ENCODE data around the gene PSMB3. TPM values are rescaled to one million over a fixed set of nuclear protein-coding genes. Genes with fewer than 3 reads are reported as not detected.

Gene PSMB3
- total and polyA plus RNA-seq, 9 of the 15 experiments (the other 6 are each of a cell fraction or from before 2014, with no cell fraction given) = 460 to 2,775 (median 574) TPM

DNA sequence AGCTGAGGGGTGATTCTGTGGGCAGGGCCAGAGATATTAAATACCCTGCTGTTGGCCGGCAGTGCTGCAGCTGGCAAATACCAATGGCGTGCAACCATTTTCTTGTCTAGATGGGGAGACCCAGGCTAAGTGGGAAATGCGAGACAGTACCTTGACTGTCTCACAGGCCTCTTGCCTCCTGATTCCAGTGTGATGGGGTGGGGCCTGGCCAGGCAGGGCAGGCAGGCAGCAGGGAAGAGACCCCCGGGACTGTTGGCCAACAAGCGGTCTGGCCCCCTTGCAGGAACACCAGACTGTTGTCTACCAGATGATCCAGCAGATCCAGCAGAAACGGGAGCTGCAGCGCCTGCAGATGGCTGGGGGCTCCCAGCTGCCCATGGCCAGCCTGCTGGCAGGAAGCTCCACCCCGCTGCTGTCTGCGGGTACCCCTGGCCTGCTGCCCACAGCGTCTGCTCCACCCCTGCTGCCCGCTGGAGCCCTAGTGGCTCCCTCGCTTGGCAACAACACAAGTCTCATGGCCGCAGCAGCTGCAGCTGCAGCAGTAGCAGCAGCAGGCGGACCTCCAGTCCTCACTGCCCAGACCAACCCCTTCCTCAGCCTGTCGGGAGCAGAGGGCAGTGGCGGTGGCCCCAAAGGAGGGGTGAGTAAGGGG, 28.1 kb upstream of the PSMB3 start:
- Histone ChIP-seq H3K4me3 (no peak overlapping the region), H3K4me1 (replicated peaks in 1 of 2; ENCODE audit: control insufficient read depth in 2 of 2, insufficient read depth in 2 of 2, low read length in 2 of 2) (peaks cover 32 to 57% of the 10 kb centered on the region in 2 experiments), H3K4me2 (ENCODE audit: insufficient read depth, low read length) (no peak overlapping the region), H3K27me3 (ENCODE audit: control insufficient read depth in 2 of 2, insufficient read depth in 2 of 2, low read length in 2 of 2) (no peaks in the 10 kb centered on the region), H3K79me2 (ENCODE audit: control insufficient read depth, insufficient read depth, low read length) (no peaks in the 10 kb centered on the region), H3K36me3 (ENCODE audit: control insufficient read depth, insufficient read depth, low read length) (peaks cover 39% of the 10 kb centered on the region), H3K9me1 (ENCODE audit: control insufficient read depth, insufficient read depth, low read length) (peaks cover 8% of the 10 kb centered on the region), H3K9me3 (replicated peaks; ENCODE audit: control insufficient read depth, insufficient read depth, low read depth, low read length) (no peaks in the 10 kb centered on the region), H3K27ac (ENCODE audit: extremely low read depth, low read depth, low read length) (no peak overlapping the region), H3K9ac (ENCODE audit: insufficient read depth in 1 of 2, low read depth in 2 of 2, low read length in 2 of 2) (no peak overlapping the region), H4K20me1 (replicated peaks; ENCODE audit: control insufficient read depth, insufficient read depth, low read length) (no peaks in the 10 kb centered on the region), H2AFZ (ENCODE audit: low read depth, low read length) (no peak overlapping the region)
- in situ Hi-C loops (cut with MboI) = no loop called here
- no TSS peak for BruUV-seq (replicated peaks)
- 88% methylated on average over 14 of the region's 16 CpGs for WGBS (ENCODE audit: insufficient coverage, low coverage, missing lambda C conversion rate)
- no peak for ATAC-seq
- no peak for FAIRE-seq
- no peak for DNase-seq (ENCODE audit: extremely low read depth in 1 of 4, low spot score in 3 of 4)
- intact Hi-C loops (cut with micrococcal nuclease) = no loop called here
- POLR2A ChIA-PET = interaction anchor here (0.6 to 3.6 kb wide), 4 partner anchors 9 to 16 kb away, joined by 3 to 15 read pairs (median 3); no protein-coding TSS in a partner anchor
- CTCF ChIA-PET (ENCODE audit: low intra/inter-chr PET ratio) = no interaction called here
- TF ChIP-seq POLR2G (IDR thresholded peaks at IDR 0.05; ENCODE audit: low read depth, low read length) (peak; percentile 32; the same call in 1 of the 2 replicates), ZNF143 (CRISPR knock-in tag; IDR thresholded peaks at IDR 0.05) (no peak)

DNA sequence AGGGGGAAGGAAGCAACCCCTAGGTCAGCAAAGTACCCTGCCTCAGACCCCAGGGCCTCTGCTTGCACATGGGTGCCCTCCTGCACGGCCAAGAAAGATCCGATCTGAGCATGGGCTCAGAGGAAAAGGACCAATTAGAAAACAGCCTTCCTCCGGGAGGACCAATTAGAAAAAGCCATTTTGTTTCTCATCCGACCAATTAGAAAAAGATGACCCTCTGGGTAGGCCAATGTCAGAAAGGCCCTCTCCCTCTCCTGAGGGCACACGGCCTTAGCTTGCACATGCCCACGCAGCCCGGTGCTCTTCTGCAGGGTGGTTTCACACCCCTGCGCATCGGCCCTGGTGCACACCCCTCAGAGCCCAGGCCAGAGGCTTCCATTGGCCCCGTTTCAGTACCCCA, 27.5 kb upstream of the PSMB3 start:
- WGBS (ENCODE audit: insufficient coverage, low coverage, missing lambda C conversion rate) = 60% methylated on average over 10 of the region's 10 CpGs
- H2AFZ ChIP-seq (ENCODE audit: low read depth, low read length) = no peak overlapping the region
- no TSS peak for BruUV-seq (replicated peaks)
- H3K27ac ChIP-seq (ENCODE audit: extremely low read depth, low read depth, low read length) = no peak overlapping the region
- H3K9me3 ChIP-seq (replicated peaks; ENCODE audit: control insufficient read depth, insufficient read depth, low read depth, low read length) = no peaks in the 10 kb centered on the region
- peaks cover 5% of the 10 kb centered on the region for H3K9me1 ChIP-seq (ENCODE audit: control insufficient read depth, insufficient read depth, low read length)
- CTCF ChIA-PET (ENCODE audit: low intra/inter-chr PET ratio) = no interaction called here
- ATAC-seq (no peak), DNase-seq (ENCODE audit: extremely low read depth in 1 of 4, low spot score in 3 of 4) (no peak), FAIRE-seq (no peak)
- TF ChIP-seq, protein P1, sequence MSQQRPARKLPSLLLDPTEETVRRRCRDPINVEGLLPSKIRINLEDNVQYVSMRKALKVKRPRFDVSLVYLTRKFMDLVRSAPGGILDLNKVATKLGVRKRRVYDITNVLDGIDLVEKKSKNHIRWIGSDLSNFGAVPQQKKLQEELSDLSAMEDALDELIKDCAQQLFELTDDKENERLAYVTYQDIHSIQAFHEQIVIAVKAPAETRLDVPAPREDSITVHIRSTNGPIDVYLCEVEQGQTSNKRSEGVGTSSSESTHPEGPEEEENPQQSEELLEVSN (IDR thresholded peaks at IDR 0.05; ENCODE audit: borderline replicate concordance in 1 of 2, extremely low read depth in 1 of 2, insufficient read depth in 1 of 2, insufficient read length in 1 of 2, low read depth in 1 of 2, low read length in 1 of 2, poor library complexity in 1 of 2, severe bottlenecking in 1 of 2) = peak in 1 of 2 experiments; percentile 12
- TF ChIP-seq POLR2G (IDR thresholded peaks at IDR 0.05; ENCODE audit: low read depth, low read length) (peak; percentile 11; the same call in 1 of the 2 replicates), SREBF1 (IDR thresholded peaks at IDR 0.05; ENCODE audit: borderline replicate concordance, low read depth, low read length) (no peak), ETV1 (tag; conservative IDR thresholded peaks at IDR 0.05; ENCODE audit: low read depth) (no peak), NFYB (IDR thresholded peaks at IDR 0.05; ENCODE audit: extremely low read depth, insufficient read length) (peak; percentile 26)
- no peak overlapping the region for H3K4me3 ChIP-seq
- H3K4me1 ChIP-seq (replicated peaks in 1 of 2; ENCODE audit: control insufficient read depth in 2 of 2, insufficient read depth in 2 of 2, low read length in 2 of 2) = peaks cover 30 to 57% of the 10 kb centered on the region in 2 experiments
- H3K9ac ChIP-seq (ENCODE audit: insufficient read depth in 1 of 2, low read depth in 2 of 2, low read length in 2 of 2) = peak overlapping the region in 1 of 2 experiments; percentile 60; a peak in 1 of 4 replicates
- peaks cover 39% of the 10 kb centered on the region for H3K36me3 ChIP-seq (ENCODE audit: control insufficient read depth, insufficient read depth, low read length)
- intact Hi-C loops (cut with micrococcal nuclease) (no loop called here), in situ Hi-C loops (cut with MboI) (no loop called here)
- POLR2A ChIA-PET = interaction anchor here (0.8 to 3.6 kb wide), 3 partner anchors 14 to 141 kb away, joined by 3 to 15 read pairs (median 3); no protein-coding TSS in a partner anchor
- no peaks in the 10 kb centered on the region; the same call in 2 of the 3 replicates for H3K79me2 ChIP-seq (ENCODE audit: control insufficient read depth, insufficient read depth, low read length)
- no peaks in the 10 kb centered on the region for H4K20me1 ChIP-seq (replicated peaks; ENCODE audit: control insufficient read depth, insufficient read depth, low read length)
- no peaks in the 10 kb centered on the region for H3K27me3 ChIP-seq (ENCODE audit: control insufficient read depth in 2 of 2, insufficient read depth in 2 of 2, low read length in 2 of 2)
- no peak overlapping the region for H3K4me2 ChIP-seq (ENCODE audit: insufficient read depth, low read length)

Data from K562 (cell line).